Retinal pigment epithelial cell (primary cell): ENCODE results near the gene CELSR1.
A peak's percentile ranks its signal among the peaks of the same experiment; 100 is the strongest.

ENCODE experiments used
- DNase-seq: peaks from one replicate; pipeline ENCODE4 v3.0.0-alpha.2; 2010; ENCODE audit warnings: low read depth
- H3K4me3 ChIP-seq: 2 replicates; pipeline ENCODE4 v1.5.1; 2011; ENCODE audit warnings: mild to moderate bottlenecking, low read length, control low read depth, moderate library complexity
- CTCF ChIP-seq: conservative IDR thresholded peaks from 2 replicates; pipeline ENCODE4 v1.5.1; 2011; ENCODE audit warnings: low read depth, low read length, control low read depth, inconsistent platforms

The CELSR1 gene

GRCh38 chr22:46551321-46551720, 13.9 kb upstream of the CELSR1 start:
- DNase-seq: no peak
- no peak for TF ChIP-seq CTCF

DNA sequence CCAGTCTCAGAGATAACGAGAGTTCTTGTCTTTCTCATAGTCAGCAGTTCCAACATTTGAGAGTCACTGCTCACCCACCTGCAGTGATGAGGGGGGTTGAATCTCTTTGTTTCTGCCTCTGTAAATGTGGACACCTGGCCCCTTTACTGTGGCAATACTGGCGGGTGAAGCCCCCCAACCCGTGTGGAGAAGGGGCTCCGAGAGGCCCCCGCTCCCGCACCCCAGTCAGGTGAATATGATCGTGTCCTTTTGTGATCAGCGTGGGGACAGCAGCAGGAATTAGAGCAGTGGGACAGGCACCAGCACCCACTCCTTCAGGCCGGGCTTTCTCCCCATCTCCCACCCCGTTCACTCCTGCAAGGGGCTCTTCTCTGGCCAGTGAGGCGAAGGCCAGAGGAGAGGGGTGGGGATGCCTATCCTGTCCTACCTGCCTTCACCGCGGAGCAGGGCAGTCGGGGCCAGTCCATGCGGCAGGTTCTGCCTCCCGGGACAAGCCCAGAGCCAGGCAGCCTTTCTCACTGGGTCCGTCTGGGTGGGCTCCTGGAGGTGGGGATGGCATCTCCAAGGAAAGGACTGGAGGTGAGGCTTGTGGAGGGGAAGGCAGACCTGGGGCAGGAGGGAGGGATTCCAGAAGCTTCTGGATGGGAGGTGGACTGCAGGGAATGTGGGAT, 12.7 kb upstream of the CELSR1 start:
- no peak for DNase-seq
- no peak overlapping the region for H3K4me3 ChIP-seq
- no peak for TF ChIP-seq CTCF

More at GRCh38 chr22:46551321-46551720, 13.9 kb upstream of the CELSR1 start:
- no peak overlapping the region for H3K4me3 ChIP-seq

GRCh38 chr22:46549563-46549840, 12.1 kb upstream of the CELSR1 start:
- no peak overlapping the region for H3K4me3 ChIP-seq
- no peak for DNase-seq
- no peak for TF ChIP-seq CTCF

GRCh38 chr22:46547883-46548244, 10.4 kb upstream of the CELSR1 start:
- peak; percentile 71 for DNase-seq
- H3K4me3 ChIP-seq: peak overlapping the region; percentile 15
- TF ChIP-seq CTCF: no peak

GRCh38 chr22:46547179-46547882, 9.9 kb upstream of the CELSR1 start:
- DNase-seq: peak; percentile 95
- no peak for TF ChIP-seq CTCF
- peak overlapping the region; percentile 15 for H3K4me3 ChIP-seq

GRCh38 chr22:46546466-46547178, 9.2 kb upstream of the CELSR1 start:
- no peak overlapping the region for H3K4me3 ChIP-seq
- DNase-seq: no peak
- TF ChIP-seq CTCF: no peak
